NCI-H524 (cell line): ENCODE results near the gene RIT1.
"Not testable (repeated sequence)": the region's sequence is repeated elsewhere in the genome, so short reads cannot be mapped to it uniquely, and the experiment has no call there.

Experiments
- DNase-seq, 2 experiments: peaks; one replicate each; lab custom pipeline; 2025; lab: John Stamatoyannopoulos, UW

Gene RIT1

DNA sequence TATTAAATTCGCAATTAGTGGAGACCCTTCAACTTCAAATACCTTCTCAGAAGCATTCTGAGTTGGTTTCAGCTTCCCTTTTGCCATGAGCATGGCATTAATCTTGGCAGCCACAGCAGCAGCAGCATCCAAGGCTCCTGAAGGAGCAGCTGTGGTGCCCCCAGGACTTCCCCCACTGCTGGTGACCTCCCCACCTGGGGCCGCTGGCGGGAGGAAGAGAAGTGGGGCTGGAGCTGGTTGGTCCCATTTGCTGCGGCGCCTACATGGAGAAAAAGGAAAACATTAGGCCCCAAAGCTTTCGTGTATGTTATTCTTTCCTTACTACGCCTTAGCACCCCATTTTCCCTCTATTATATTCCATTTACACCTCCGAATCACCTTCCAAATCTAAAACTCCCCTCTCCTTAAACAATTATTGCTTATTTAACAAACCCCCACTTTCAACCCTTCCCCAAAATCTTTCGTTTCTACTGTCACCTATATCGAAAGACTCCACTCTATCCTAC lies 22.5 kb upstream of the RIT1 start:
- DNase-seq, result peak in 1 of 2 experiments; percentile 19

DNA sequence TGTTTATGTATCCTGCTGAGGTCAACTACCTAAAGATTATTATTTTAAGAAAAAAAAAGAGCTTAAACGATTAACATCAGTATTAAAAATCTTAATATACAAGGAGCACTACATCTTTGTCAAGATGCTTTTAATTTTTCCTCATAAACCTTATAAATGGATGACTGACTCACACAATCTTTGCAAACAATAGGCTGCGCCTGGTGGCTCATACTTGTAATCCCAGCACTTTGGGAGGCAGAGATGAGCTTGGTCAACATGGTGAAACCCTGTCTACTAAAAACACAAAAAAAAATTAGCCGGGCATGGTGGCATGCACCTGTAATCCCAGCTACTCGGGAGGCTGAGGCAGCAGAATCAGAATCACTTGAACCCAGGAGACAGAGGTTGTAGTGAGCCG lies 21.3 kb upstream of the RIT1 start:
- DNase-seq, result no peak

DNA sequence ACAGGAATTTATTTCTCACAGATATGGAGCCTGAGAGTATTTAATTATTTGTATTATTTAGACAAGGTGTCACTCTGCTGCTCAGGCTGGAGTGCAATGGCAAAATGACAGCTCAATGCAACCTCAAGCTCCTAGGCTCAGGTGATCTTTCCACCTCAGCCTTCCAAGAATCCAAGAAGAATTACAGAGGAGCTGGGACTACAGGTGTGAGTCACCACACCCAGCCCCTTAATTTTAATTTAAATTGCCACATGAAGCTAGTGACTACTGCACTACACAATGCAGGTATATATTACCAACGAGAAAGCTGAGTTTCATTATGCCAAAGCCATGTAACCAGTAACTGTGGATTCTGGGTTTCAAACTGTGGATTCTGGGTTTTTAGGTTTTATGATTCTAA lies 20.9 kb upstream of the RIT1 start:
- DNase-seq, result no peak

GRCh38 chr1:155931332-155932038 lies 20.3 kb upstream of the RIT1 start:
- DNase-seq, result no peak

GRCh38 chr1:155930725-155931124 lies 19.6 kb upstream of the RIT1 start:
- not testable (repeated sequence) for DNase-seq

- DNase-seq, result no peak
Measured at GRCh38 chr1:155929057-155929456, 17.9 kb upstream of the RIT1 start.

- no peak for DNase-seq
Measured at GRCh38 chr1:155925506-155925905, 14.4 kb upstream of the RIT1 start.

- no peak for DNase-seq
Measured at GRCh38 chr1:155920717-155921116, 9.6 kb upstream of the RIT1 start.

DNA sequence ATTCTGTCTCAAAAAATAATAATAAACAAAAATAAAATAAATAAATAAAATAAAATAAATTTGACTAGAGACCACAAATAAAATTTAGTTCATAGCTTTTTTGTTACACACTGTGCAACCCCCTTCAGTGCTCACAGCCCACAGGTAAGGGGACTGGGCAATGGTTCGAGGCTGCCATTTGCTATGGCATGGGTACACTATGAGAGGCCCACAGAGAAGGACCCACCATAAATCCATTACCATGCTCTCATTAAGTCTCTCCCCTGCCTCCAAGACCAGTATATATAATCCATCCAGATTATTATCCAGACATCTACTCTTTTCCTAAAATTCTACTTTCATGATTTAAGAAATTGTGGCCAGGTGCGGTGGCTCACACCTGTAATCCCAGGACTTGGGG lies 8.7 kb upstream of the RIT1 start:
- no peak for DNase-seq

DNA sequence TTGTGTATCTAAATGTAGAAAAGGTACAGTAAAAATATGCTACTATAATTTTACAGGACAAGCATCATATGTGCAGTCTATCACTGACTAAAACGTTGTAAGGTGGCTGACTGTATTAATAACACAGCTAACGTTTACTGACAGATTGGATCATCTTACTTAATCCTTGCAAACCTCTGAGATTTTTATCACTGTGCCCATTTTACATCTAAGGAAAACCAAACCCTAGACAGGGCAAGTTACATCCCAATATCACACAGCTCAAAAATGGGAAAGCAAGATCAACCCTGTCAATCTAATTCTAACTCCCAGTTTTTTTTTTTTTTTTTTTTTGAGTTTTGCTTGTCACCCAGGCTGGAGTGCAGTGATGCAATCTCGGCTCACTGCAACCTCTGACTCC lies 7.5 kb upstream of the RIT1 start:
- no peak for DNase-seq

GRCh38 chr1:155913969-155914757 lies 3.0 kb upstream of the RIT1 start:
- DNase-seq, result no peak

DNA sequence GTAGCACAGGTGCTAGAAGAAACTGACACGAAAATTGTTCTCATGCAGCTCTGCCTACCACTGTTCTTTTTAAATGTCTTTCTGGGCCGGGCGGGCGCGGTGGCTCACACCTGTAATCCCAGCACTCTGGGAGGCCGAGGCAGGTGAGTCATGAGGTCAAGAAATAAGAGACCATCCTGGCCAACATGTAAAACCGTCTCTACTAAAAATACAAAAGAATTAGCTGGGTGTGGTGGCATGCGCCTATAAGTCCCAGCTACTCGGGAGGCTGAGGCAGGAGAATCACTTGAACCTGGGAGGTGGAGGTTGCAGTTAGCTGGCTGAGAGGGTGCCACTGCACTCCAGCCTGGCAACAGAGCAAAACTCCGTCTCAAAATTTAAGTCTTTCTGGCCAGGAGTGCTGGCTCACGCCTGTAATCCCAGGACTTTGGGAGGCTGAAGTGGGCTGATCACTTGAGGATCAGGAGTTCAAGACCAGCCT lies 947 bp upstream of the RIT1 start:
- DNase-seq, result no peak

GRCh38 chr1:155910621-155911121 lies 478 bp downstream of the RIT1 start:
- DNase-seq, result peak in 1 of 2 experiments; percentile 41

GRCh38 chr1:155909894-155910293 lies 1.3 kb downstream of the RIT1 start:
- DNase-seq, result no peak

DNA sequence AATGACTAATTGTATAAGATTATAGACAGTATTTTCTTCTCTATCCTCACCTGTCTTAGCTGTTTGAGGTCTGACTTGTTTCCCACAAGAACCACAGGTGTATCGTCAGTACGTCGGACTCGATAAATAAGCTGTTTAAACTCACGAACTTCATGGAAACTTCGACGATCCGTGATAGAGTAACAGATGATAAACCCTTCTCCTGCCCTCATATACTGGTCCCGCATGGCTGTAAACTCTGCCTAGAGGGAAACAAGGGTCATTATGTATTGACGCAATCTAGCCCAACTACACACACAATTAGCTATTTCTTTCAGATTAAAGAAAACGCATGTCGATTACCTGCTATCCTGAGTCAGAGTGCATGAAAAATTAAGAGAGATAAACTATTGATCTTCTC lies 6.9 kb downstream of the RIT1 start:
- DNase-seq, result no peak

DNA sequence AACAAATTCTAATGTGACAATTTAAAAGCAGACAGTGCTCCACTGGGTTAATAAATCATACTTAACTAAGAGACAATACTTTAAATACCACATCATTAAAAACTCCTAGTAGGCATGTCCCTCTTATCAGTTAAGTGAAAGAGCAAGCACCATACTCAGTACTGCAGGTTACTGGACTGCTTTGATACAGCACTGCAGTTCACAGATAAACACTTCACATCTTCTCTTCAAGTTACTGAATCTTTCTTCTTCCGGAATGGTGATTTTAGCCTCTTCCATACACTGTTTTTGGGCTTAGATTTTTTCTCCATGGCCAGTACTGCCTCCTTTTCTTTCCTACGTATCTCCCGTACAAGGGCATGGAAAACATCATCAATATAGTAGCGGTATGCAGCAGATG lies 11.0 kb downstream of the RIT1 start:
- DNase-seq, result no peak

DNA sequence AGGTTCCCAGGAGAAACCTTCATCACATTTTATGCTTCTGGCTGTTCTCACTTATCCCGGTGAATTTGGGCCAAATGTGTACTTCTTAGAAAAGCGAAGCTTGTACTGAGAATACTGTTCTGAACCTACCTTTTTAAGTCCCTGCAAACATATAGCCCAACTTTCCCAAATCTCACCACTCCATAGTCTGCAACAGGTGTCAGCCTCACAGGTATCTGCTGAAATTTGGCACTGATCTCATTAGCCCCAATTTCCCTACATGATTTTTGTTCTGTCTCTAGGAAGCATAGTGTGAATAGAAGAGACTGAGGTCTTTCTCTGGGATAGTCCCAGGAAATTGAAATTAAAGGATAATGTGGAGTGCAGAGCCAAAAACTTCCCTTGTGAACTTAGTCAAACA lies 11.5 kb downstream of the RIT1 start:
- no peak for DNase-seq

DNA sequence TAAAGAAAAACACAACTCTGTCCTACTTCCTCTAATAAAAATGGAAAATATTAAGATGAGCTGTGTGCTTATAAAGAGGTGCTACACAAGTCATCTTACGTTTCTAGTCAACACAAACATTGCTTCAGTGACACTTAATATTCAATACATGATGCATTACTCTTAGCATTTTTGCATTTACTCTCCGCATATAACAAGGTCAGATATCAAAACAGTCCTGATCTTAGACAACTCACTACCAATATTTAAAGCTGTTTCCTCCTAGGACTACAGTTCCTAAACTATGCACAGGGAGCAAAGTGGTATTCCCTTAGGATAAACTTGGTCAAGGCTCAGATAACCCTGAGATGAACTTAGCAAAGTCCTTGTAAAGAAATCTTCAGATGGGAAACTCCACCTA lies 12.3 kb downstream of the RIT1 start:
- no peak for DNase-seq

DNA sequence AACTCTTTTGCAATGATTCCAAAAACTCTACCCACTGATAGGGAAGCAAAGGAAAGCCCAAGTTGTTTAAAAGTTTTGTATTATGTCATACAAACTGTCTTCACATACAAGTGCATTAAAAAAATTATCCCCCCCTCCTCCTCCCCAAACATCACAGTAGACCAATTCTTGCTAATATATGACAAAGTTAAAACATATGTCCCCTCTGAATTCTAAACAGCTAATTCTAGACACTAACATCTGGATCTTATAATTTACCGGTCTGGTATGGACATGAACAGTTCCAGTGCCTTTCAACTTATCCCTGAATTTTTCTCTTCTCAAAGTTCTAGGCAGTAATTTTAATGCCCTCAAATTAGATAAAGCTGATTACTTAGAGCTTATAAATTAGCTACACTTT lies 13.4 kb downstream of the RIT1 start:
- no peak for DNase-seq

DNA sequence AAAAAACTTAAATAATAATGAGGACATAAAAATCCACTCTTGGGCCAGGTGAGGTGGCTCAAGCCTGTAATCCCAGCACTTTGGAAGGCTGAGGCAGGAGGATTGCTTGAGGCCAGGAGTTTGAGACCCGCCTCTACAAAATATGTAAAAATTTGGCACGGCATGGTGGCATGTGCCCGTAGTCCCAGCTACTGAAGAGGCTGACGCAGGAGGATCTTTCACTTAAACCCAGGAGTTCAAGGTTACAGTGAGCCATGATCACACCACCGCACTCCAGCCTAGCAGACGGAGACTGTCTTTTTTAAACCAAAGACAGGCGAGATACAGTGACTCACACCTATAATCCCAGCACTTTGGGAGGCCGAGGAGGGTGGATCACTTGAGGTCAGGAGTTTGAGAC lies 14.7 kb downstream of the RIT1 start:
- DNase-seq, result not testable (repeated sequence)

DNA sequence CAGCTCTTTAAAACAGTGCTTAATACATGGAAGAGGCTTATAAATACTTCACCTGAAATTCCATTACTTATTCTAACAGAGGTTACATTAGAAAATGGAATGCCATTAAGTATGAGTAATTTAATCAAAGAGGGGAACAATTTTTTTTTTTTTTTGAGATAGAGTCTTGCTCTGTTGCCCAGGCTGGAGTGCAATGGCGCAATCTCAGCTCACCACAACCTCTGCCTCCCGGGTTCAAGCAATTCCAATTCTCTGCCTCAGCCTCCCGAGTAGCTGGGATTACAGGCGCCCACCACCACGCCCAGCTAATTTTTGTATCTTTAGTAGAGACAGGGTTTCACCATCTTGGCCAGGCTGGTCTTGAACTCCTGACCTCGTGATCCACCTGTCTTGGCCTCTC lies 15.5 kb downstream of the RIT1 start:
- DNase-seq, result not testable (repeated sequence)

DNA sequence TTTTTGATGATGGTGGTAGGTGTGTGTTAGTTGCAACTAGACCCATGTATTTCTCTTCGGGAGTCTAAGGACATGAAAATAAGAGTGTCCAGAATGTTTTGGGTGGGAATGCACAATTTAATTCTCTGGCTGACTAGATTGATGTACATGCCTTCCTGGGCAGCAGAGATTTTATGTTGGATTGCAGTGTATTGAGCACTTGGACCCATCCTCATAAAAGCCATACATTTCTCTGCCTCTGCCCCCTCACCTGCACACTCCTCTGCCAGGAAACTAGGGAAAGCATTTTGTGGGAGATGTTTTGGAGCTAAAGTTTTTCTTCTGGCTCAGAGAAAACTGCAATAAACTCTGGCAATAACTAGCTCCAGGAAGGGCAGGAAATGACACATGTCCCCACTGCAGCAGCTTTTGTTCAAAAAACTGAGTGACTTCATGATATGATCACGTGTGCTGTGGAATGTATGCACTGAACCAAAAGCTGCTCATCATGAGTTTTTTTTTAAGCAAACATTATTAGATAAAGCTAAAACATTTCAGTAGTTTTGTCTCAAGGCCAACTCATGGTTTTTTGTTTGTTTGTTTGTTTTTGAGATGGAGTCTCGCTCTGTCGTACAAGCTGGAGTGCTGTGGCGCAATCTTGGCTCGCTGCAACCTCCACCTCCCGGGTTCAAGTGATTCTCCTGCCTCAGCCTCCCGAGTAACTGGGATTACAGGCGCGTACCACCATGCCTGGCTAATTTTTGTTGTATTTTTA lies 17.6 kb downstream of the RIT1 start:
- no peak for DNase-seq
